Ureter (tissue), 1 donor: Measurements from ENCODE around the gene LPXN. TPM values are rescaled to one million over a fixed set of nuclear protein-coding genes. Genes with fewer than 3 reads are reported as not detected.

Experiments used
- DNase-seq: peaks from one replicate; pipeline ENCODE4 v3.0.0-alpha.2; 2020; ENCODE audit warnings: low spot score
- total RNA-seq: library from RNA; stranded (reverse); gene quantifications from one replicate; pipeline ENCODE4 v1.2.4, GENCODE V29; 2023
- donor health status: DM: yes; HTN: yes; CAD: no.

Gene LPXN
- total RNA-seq = 14.7 TPM

- no peak for DNase-seq
These were observed at the start of gene LPXN for GRCh38 chr11:58575377-58576020. Gene LPXN, minus strand, starts transcription at chr11:58575856. Its CDS starts 84 bp downstream, at chr11:58575772.

GRCh38 chr11:58625086-58625485, 49.4 kb upstream of the LPXN start:
- DNase-seq = no peak

DNA sequence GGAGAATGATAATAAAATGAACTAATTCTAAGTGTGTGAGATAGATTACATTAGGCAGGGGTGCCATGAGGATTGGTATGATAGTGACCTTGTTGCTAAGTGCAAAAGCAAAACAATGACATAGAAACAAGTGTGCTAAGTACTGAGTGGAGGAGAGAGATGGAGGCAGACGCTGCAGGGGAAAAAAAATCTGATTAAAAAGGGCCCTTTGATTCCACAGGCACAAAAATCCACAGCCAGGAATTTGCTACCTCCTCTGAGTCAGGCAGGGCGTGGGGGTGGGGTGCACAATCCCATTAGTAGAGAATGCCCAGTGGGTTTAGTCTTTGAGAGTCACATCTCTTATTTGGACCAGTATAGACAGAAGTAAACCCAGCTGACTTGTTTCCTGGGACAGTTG, 46.7 kb upstream of the LPXN start, which contains the start of gene CNTF:
Gene CNTF, plus strand, starts transcription at position 322 of the 400 bp plus-strand sequence. CDS start 88 bp downstream, outside the sequence.
- DNase-seq = no peak

- DNase-seq = no peak
These were observed 46.1 kb upstream of the LPXN start for GRCh38 chr11:58621586-58622262.

GRCh38 chr11:58617976-58618557, 42.4 kb upstream of the LPXN start:
- no peak for DNase-seq

DNA sequence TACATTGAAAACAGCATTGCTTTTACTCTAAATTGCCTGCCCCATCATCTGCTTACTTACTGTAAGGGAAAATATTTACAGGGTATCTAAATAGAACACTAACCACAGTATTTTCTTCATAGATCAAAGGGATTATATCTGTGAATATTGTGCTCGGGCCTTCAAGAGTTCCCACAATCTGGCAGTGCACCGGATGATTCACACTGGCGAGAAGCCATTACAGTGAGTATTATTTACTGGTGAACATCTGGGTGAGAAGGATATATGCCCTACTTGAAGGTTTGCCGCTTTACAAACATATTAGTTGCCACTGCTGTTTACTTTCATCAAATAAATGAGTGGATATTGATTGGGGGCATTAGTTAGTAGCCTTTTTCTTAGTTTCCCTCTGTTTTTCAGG, 40.9 kb upstream of the LPXN start:
- no peak for DNase-seq

DNA sequence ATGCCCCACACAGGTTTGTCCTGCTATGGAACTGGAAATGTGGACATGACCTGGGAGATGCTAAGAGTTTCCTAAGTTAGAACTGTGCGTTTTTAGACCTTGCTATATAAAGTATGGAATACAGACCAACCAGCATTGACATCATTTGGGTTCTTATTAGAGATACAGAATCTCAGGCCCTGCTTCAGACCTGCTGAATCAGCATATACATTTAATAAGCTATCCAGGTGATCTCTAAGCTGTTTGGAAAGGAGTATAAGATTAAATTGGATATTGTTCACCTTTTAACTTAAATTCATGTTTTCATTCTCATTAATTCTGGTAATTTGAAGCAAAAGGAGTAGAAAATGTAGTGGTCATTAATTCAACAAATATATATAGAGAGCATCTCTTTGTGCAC, 39.9 kb upstream of the LPXN start:
- no peak for DNase-seq

GRCh38 chr11:58613228-58613627, 37.6 kb upstream of the LPXN start:
- DNase-seq = no peak

- no peak for DNase-seq
These were observed 34.1 kb upstream of the LPXN start for GRCh38 chr11:58609723-58610122.

DNA sequence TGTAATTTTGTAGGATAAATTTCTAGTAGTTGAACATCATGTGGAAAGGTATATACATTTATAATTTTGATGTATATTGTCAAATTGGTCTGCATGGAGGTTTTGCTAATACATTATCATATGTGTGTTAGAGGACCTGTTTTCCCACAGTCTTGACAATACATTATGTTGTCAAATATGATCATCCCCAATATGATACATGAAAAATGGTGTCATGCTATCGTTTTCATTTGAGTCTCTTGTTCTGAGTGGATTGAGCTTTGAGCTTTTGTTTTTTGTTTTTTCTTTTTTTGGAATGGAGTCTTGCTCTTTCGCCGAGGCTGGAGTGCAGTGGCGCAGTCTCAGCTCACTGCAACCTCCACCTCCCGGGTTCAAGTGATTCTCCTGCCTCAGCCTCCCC, 32.7 kb upstream of the LPXN start:
- no peak for DNase-seq

- no peak for DNase-seq
These were observed 31.5 kb upstream of the LPXN start for GRCh38 chr11:58606930-58607714.

DNA sequence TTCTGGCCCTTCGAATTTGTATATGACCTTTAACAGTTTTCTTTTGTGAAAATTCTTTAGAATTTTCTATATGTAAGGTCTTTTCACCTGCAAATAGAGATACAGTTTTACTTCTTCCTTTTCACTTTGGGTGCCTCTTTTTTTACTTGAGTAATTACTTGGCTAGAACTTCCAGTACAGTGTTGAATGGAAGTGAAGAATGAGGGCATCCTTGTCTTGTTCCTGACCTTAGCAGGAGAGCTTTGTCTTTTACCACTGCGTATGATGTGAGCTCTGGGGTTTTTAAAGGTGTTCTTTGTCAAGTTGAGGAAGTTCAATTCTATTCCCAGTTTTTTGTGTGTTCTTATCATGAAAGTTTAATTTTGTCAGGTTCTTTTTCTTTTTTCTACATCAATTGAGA, 24.9 kb upstream of the LPXN start:
- no peak for DNase-seq

DNA sequence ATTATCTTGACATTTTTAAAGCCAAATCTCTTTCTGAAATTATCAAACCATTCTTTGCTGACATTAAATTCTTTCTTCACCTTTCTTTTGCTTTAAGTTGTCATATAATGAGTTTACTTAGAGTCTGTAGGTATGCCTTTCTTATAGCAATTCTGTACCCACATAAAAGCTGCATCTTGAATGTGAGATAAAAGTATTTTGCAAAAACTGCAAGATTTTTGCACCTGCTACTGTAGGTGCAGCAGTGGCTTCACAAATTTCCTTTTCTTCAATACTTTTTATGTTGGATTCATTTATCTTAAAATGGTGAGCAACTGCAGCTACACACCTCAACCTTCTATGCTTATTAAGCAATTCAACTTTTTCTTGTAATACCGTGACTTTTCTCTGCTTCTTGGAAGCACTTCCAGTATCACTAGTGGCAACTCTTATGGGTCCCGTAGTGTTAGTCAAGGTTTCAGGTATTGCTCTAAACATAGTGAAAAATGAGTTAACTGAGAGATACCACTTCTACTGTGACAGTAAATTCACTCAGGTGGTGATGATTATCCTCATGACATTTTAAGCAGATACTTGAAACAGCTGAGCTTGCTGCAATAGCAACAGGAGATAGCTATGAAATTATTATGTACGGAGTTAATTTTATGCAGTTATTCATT, 22.0 kb upstream of the LPXN start:
- no peak for DNase-seq

DNA sequence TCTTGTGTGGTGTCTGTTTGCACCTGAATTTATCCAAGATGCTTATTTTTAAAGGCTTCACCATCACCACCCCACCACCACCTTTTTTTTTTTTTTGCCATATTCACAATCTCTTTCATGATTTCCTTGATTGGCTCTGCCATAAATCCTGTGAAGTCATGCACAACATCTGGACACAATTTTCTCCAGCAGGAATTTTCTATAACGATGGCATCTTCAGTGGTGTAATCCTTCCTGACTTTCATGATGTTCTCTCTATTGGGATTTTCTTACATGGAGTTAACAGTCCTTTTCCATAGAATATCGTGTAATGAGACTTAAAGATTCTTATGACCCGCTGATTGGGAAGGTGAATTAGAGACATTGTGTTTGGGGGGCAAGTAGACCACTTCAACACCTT, 21.0 kb upstream of the LPXN start:
- DNase-seq = no peak

- DNase-seq = no peak
These were observed 19.2 kb upstream of the LPXN start for GRCh38 chr11:58594826-58595225.

DNA sequence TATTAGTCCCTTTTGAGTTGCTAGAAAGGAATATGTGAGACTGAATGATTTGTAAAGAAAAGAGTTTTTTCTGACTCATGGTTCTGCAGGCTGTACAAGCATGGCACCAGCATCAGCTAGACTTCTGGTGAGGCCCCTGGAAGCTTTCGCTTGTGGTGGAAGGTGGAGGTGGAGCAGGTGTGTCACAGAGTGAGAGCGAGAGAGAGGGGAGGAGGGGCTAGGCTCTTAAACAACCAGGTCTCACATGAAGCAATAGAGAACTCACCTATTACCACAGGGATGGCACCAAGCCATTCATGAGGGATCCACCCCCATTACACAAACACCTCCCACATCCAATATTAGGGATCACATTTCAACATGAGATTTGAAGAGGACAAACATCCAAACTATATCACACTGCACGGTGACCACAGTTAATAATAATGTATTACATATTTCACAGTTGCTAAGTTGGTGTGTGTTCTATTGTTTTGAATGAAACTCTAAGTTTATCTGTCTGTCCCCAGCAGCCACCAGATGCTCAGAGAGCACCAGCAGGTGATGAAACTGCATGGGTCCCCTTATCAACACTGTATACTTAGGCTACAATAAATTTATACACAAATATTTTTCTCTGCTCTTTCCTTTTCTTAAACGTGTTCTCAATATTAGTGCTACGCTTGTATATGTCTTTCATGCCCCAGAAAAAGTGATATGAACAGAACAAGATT, 17.3 kb upstream of the LPXN start:
- DNase-seq = no peak

DNA sequence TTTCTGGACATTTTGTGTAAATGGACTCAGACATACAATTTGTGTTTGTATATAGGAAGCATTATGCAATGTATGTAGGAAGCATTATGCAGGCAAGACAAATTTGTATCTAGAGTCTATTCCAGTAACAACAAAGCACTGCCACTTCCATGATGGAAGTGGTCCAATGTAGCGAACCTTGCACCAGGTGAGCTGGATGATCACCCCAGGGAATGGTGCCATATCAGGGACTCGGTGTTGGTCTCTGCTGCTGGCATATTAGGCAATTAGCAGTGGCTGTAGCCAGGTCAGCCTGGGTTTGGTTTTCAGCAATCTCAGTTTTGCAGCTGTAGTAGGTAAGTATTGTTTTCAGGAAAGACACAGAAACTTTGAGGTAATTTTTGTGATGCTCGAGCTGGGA, 16.0 kb upstream of the LPXN start:
- DNase-seq = no peak

DNA sequence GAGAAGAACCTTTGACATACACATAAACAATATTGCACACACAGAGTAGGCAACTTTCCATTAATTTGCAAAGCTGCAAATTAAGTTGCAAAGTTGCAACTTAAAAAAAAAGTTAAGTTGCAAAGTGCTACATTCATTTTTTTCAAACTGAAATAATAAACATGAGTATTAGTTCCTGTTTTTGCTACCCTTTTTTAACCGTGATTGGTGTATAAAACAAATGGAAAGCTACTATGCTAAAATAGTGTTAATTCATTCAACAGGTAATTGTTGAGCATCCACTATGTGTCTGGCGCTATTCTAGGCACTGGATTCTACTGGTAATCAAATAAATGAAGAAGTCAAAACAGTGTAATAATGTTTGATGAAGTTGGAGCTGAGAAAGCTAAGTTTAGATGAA, 11.3 kb upstream of the LPXN start:
- DNase-seq = no peak

DNA sequence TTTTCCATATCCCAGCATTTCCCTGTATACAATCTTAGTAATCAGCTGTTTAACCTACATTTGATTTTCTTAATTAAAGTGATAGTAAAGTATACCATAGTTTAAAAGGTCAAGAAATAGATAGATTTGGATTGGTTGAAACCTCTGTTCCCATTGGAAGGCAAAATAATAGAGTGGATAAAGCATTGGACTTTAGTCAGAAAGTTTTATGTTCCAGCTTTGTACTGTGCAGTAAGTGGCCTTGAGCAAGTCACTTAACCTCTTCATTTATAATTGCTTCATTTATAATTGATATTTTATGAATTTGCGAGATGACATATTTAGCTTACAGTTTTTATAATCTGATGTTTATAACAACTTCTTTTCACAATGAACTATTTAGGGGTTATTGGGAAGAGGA, 6.8 kb upstream of the LPXN start:
- no peak for DNase-seq

GRCh38 chr11:58580311-58580710, 4.7 kb upstream of the LPXN start:
- DNase-seq = no peak
